Erythroblast (primary cell): Measurements from ENCODE around the gene DEPDC4.

Experiments
- DNase-seq, 2 experiments: peaks; one replicate each; lab custom pipeline; 2025; lab: John Stamatoyannopoulos, UW
- GATA1 ChIP-seq: IDR thresholded peaks from 2 replicates; pipeline ENCODE4 v1.6.1; 2011; ENCODE audit warnings: low read depth, mild to moderate bottlenecking, control low read depth, low read length, moderate library complexity
- POLR2A ChIP-seq: IDR thresholded peaks from 2 replicates; pipeline ENCODE4 v1.6.1; 2011; ENCODE audit warnings: mild to moderate bottlenecking, low read length

DEPDC4 gene

DNA sequence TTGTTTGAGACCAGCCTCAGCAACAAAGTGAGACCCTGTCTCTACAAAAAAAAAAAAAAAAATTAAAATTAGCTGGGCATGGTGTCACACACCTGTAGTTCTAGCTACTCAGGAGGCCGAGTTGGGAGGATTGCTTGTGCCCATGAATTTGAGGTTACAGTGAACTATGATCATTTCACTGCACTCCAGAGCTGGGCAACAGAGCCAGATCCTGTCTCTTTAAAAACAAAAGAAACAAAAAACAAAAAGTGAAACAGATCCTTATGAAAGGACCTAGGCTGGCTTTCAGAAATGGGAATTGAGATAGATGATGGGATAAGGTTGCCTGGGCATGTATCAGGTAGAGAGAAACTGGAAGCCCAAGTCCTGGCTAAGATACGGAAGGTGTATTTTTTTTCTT is 52.4 kb downstream of the DEPDC4 start:
- DNase-seq = no peak
- TF ChIP-seq GATA1 (no peak), POLR2A (no peak)

DNA sequence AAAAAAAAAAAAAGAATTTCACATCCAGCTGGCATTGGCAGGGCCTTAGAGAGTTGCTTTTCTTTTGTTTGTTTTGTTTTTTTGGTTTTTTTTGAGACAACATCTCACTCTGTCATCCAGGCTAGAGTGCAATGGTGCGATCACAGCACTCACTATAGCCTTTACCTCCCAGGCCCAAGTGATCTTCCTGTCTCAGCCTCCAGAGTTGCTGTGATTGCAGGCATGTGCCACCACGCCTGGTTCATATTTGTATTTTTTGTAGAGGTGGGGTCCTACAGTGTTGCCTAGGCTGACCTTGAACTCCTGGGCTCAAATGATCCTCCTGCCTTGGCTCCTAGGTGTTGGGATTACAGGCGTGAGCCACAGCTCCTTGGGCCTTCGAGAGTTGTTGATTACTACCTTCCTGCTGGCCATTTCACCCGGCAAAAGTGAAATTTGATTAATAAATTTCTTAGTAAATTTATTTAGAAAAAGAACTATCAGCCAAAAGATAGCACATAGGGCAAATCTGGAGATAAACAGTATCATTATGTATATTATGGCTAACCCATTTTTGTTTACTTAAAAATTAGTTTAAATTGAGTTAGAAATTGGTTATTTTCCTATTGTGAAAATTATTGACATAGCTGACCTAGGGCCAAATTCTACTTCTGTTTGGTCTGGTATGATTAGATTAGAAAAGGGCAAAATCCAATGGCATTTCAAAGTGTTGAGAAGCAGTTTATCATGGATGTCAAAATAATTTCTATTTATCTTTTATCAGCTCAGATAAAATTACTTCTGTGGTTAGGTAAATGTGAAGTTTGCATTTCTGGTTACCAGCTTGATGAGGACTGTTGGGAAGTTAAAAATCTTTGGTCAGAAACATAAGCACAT is 53.6 kb downstream of the DEPDC4 start:
- TF ChIP-seq POLR2A (no peak), GATA1 (no peak)
- peak in 1 of 2 experiments; percentile 3 for DNase-seq

DNA sequence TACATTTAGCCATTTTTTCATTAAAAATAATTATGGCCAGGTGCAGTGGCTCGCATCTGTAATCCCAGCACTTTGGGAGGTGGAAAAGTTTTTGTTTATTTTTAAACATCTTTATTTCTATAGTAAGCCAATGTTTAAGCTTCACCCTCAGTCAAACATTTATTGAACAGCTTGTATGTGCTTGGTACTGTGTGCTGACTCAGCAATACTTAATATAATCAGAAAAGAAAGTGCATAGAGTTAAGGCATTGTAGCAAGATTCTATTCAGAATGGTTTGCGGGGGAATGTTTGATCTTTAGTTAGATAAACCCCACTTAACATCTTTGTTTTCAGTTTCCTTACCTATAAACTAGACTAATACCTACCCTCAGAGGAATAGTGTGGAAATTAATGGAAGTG is 55.2 kb downstream of the DEPDC4 start:
- no peak for TF ChIP-seq GATA1
- no peak for TF ChIP-seq POLR2A
- no peak for DNase-seq

DNA sequence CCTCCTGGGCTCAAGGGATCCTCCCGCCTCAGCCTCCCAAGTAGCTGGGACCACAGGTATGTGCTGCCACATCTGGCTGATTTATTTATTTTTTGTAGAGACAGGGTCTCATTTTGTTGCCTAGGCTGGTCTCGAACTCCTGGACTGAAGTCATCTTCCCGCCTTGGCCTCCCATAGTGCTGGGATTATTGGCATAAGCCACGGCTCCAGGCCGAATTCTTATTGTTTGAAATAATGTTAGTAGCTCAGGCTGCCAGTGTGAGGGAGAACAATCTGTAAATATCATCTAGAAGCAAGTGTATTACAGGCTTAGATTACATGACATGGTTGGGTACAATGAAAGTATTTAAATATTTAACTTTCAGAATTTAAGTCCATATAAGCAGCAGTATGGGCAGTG is 58.0 kb downstream of the DEPDC4 start:
- TF ChIP-seq POLR2A = no peak
- TF ChIP-seq GATA1 = no peak
- no peak for DNase-seq

DNA sequence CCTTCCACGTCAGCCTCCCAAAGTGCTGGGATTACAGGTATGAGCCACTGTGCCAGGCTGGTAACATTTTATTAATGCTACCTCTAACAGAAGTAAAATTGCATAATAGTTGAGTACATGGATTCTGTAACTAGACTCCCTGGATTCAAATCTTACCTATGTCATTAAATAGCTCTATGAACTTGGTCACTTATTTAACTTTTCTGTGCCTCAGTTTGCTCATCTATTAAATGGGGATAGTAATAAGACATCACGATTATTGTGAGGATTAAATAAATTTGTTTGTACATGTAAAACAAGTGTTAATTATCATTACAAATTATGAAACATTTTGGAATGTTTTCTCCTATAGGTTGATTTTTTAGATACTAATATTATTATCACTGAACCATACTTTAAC is 59.6 kb downstream of the DEPDC4 start:
- no peak for DNase-seq
- TF ChIP-seq GATA1 = no peak
- TF ChIP-seq POLR2A = no peak

DNA sequence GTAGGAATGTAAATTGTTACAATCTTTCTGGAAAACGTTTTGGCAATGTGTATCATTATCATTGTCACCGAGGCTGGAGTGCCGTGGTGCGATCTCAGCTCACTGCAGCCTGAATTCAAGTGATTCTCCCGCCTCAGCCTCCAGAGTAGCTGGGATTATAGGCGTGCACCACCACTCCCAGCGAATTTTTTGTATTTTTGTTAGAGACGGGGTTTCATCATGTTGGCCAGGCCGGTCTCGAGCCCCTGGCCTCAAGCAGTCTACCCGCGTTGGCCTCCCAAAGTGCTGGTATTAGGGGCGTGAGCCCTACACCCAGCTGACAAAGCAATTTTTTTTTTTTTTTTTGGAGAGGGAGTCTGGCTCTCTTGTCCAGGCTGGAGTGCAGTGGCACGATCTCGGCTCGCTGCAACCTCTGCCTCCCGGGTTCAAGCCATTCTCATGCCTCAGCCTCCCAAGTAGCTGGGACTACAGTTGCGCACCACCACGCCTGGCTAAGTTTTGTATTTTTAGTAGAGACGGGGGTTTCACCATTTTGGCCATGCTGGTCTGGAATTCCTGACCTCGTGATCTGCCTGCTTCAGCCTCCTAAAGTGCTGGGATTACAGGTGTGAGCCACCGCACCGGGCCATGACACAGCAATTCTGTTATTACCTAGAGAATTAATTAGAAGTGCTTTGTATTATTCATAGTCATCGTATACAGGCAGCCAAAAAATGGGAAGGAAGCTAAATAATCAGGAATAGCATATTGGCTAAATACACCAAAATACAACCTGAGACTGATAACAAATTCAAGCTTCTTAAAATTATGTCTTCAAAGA is 65.1 kb downstream of the DEPDC4 start:
- no peak for DNase-seq
- TF ChIP-seq POLR2A (no peak), GATA1 (no peak)

DNA sequence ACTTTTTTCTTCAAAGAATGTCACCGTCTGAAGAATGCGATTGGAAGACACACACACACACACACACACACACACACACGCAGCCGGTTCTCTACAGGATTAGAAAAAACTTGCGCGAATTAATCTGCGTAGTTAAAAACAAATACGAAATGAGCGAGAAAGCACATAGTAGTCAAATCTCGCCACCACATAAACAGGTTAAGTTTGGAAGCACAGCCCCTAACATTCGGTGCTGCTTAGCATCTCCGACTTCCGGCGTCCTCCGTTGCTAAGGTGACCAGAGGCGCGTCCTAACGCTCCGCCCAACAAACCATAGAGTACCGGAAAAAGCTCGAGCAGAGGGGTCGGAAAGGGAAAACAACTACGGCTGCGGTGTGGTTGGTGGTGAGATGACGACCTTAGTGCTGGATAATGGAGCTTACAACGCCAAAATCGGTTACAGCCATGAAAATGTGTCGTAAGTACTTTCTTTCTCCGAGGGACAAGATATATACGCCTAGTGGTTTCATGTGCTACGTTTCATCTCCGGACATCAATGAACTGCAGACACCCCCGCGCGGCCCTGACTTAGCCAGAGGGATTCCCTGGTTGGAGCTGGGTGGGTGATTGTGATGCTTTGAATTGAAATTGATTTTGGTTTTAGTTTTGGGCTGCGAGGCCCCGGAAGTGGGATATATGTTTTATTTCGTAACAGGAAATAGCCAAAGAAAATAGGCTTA is 66.3 kb downstream of the DEPDC4 start, which contains the start of gene ACTR6:
ACTR6 (plus strand) TSS at position 353 of the 719 bp plus-strand sequence; CDS start at position 390, 37 bp downstream.
- DNase-seq = peak; percentile 94 to 95
- peak; percentile 84 for TF ChIP-seq POLR2A
- TF ChIP-seq GATA1 = no peak

DNA sequence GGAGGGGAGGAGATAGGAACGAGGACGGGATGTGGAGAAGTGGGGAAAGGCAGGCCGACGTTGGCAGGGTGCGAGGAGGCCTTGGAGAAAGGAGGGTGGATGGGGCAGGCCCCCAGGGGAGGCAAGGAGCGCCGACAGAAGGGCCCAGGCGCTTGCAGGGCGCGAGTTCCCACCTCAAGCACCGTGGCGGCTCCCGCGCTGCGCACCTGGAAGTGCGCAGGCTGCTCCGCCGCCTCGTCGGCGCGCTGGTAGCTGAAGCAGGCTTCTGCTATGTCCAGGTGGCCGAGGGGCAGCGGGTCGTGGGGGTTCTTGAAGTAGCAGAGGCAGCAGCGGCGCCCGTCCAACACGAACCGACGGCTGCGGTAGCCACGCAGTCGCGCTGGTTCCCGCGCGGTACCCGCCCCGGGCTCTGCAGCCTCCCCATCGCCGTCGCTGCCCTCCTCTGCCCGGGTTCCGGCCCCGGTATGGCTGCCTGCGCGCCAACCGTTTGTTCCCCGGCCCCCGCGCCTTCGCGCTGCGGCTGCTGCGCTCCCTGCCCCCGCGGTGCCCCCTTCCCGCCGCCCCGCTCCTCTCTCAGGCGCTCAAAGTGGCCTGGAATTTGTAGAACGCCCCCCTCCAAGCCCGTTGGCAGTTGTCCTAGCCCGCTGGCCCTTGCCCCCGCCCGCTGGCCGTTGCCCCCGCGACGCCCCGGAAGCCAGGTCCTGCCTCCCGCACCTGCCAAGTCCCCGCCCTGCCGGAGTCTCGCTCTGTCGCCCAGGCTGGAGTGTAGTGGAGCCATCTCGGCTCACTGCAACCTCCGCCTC is 67.3 kb downstream of the DEPDC4 start:
- DNase-seq = peak; percentile 74 to 77
- no peak for TF ChIP-seq GATA1
- no peak for TF ChIP-seq POLR2A

DNA sequence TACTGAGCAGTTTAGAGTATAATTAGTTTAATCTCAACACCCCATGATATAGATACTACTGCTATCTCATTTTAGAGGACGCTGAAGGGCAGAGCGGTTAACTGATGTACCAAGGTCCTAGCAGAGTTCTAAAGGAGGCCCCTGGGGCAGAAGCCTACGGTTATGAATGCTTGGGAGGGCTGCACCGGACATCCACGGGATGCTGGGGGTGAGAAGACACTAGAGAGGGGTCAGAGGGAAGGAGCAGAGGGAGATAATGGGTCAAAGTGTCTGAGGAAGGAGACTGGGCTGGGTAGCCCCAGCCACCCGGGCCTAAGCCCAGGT is 67.9 kb downstream of the DEPDC4 start:
- no peak for DNase-seq
- TF ChIP-seq POLR2A = no peak
- TF ChIP-seq GATA1 = no peak

DNA sequence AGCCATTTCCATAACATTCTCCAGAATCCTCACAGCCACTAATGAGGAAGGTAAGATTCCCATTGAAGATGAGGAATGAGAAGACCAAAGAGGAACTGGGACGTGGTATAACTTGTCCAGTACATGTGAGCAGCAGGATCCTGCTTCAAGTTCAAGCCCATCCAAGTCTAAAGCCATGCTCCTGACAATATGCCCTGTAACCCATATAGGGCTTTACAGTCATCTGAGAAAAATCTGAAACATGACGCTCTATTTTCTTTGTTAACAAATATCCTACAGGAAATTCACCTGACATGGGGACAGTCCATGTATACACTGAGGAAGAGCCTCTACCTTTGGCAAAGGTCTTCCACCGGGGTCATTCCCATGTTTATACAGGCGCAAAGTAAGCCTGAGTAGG is 69.4 kb downstream of the DEPDC4 start:
- DNase-seq = no peak
- TF ChIP-seq POLR2A (no peak), GATA1 (no peak)

DNA sequence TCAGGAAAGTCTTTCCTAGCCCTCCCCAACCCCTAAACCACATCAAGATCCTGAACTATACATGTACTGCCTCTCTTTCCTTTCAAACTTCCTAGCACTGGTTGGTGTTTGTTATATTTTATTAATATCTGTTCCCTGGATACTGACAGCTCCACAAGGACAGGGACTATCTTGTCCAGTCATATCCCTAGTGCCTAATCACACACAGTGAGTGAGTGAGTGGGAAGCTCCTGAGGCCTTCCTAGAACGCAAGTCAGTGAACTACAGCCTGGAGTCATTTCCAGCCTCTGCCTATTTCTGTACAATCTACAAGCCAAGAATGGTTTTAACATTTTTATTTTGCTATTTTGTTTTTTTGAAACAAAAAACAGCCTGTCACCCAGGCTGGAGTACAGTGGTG is 73.8 kb downstream of the DEPDC4 start:
- TF ChIP-seq POLR2A = no peak
- TF ChIP-seq GATA1 = no peak

More for the DNA sequence above, 73.8 kb downstream of the DEPDC4 start:
- DNase-seq = no peak
